HepG2 (cell line): ENCODE results near the gene ERFL. TPM values are rescaled to one million over a fixed set of nuclear protein-coding genes. Genes with fewer than 3 reads are reported as not detected.

Source experiments
- AFF4 ChIP-seq: sonication (generic); formaldehyde crosslinking; IDR thresholded peaks from 2 replicates; pipeline ENCODE4 v1.4.0; 2020; ENCODE audit warnings: missing genetic modification reagents
- ELF1 ChIP-seq: sonication (generic); formaldehyde crosslinking; IDR thresholded peaks from 2 replicates; pipeline ENCODE4 v1.4.0; 2020; ENCODE audit warnings: missing genetic modification reagents
- GATAD1 ChIP-seq: IDR thresholded peaks from 2 replicates; pipeline ENCODE4 v1.6.1; 2016; ENCODE audit warnings: missing genetic modification reagents, missing compliant biosample characterization
- IKZF4 ChIP-seq: sonication (generic); formaldehyde crosslinking; IDR thresholded peaks from 2 replicates; pipeline ENCODE4 v1.5.1; 2020; ENCODE audit warnings: borderline replicate concordance, mild to moderate bottlenecking, low read depth, missing genetic modification reagents; ENCODE audit errors: not compliant biosample characterization
- MLXIP ChIP-seq: sonication (generic); formaldehyde crosslinking; IDR thresholded peaks from 2 replicates; pipeline ENCODE4 v1.9.0; 2021; ENCODE audit warnings: missing genetic modification reagents, borderline replicate concordance
- SRY ChIP-seq: sonication (generic); formaldehyde crosslinking; IDR thresholded peaks from 2 replicates; pipeline ENCODE4 v1.8.0; 2022; ENCODE audit warnings: mild to moderate bottlenecking, missing genetic modification reagents
- SYNCRIP ChIP-seq: fragments of 200-400 bp; formaldehyde crosslinking; IDR thresholded peaks from 2 replicates; pipeline ENCODE4 v1.6.1; 2018; ENCODE audit warnings: mild to moderate bottlenecking, low read depth, low read length; ENCODE audit not compliant: insufficient read depth
- THAP11 ChIP-seq: IDR thresholded peaks from 2 replicates; pipeline ENCODE4 v1.6.1; 2016; ENCODE audit warnings: missing biosample characterization, missing genetic modification reagents
- ZFY ChIP-seq: sonication (generic); formaldehyde crosslinking; IDR thresholded peaks from 2 replicates; pipeline ENCODE4 v1.4.0; 2020; ENCODE audit warnings: missing genetic modification reagents
- ZMAT3 ChIP-seq: sonication (generic); formaldehyde crosslinking; conservative IDR thresholded peaks from 2 replicates; pipeline ENCODE4 v1.7.0; 2021; ENCODE audit warnings: missing genetic modification reagents
- ZNF563 ChIP-seq: sonication (generic); formaldehyde crosslinking; IDR thresholded peaks from 2 replicates; pipeline ENCODE4 v1.8.0; 2022; ENCODE audit warnings: mild to moderate bottlenecking, moderate library complexity, missing genetic modification reagents
- ZNF570 ChIP-seq: sonication (generic); formaldehyde crosslinking; IDR thresholded peaks from 2 replicates; pipeline ENCODE4 v1.4.0; 2020; ENCODE audit warnings: mild to moderate bottlenecking, missing genetic modification reagents, borderline replicate concordance
- polyA plus RNA-seq, 8 experiments: library from polyadenylated mRNA; depleted of rRNA in 3 of 8; stranded (reverse) in 7 of 8; unstranded in 1 of 8; fragments of >200 nt; fragmentation: Illumina TruSeq in 4 of 8; extraction: Trizol in 4 of 8; gene quantifications; 2 replicates each; pipeline versions ENCODE4 v1.2.1 to v1.2.3, GENCODE V29; 2011 to 2016; ENCODE audit warnings: low read depth in 4 of 8, missing spikeins in 1 of 8, mixed read lengths in 1 of 8; ENCODE audit not compliant: insufficient read depth in 1 of 8
- total RNA-seq, 5 experiments: library from RNA; depleted of rRNA; stranded (reverse); fragments of >200 nt; fragmentation: Illumina TruSeq; extraction: Trizol; gene quantifications; 2 replicates each; pipeline ENCODE4 v1.2.3, GENCODE V29; 2016; ENCODE audit warnings: low read depth in 1 of 5
- TF ChIP-seq, protein P1 (sequence below): sonication (generic); formaldehyde crosslinking; IDR thresholded peaks from 2 replicates; pipeline ENCODE4 v1.5.0; 2020; ENCODE audit warnings: mild to moderate bottlenecking, missing genetic modification reagents
- TF ChIP-seq, protein P2 (sequence below): IDR thresholded peaks from 2 replicates; pipeline ENCODE4 v1.6.1; 2016; ENCODE audit warnings: missing genetic modification reagents, missing compliant biosample characterization
- TF ChIP-seq, protein P3 (sequence below): sonication (generic); formaldehyde crosslinking; IDR thresholded peaks from 2 replicates; pipeline ENCODE4 v1.4.0; 2020; ENCODE audit warnings: missing genetic modification reagents

Gene ERFL
- total and polyA plus RNA-seq, 2 of the 13 experiments (the other 11 are each of a cell fraction or from before 2014, with no cell fraction given), result not detected

DNA sequence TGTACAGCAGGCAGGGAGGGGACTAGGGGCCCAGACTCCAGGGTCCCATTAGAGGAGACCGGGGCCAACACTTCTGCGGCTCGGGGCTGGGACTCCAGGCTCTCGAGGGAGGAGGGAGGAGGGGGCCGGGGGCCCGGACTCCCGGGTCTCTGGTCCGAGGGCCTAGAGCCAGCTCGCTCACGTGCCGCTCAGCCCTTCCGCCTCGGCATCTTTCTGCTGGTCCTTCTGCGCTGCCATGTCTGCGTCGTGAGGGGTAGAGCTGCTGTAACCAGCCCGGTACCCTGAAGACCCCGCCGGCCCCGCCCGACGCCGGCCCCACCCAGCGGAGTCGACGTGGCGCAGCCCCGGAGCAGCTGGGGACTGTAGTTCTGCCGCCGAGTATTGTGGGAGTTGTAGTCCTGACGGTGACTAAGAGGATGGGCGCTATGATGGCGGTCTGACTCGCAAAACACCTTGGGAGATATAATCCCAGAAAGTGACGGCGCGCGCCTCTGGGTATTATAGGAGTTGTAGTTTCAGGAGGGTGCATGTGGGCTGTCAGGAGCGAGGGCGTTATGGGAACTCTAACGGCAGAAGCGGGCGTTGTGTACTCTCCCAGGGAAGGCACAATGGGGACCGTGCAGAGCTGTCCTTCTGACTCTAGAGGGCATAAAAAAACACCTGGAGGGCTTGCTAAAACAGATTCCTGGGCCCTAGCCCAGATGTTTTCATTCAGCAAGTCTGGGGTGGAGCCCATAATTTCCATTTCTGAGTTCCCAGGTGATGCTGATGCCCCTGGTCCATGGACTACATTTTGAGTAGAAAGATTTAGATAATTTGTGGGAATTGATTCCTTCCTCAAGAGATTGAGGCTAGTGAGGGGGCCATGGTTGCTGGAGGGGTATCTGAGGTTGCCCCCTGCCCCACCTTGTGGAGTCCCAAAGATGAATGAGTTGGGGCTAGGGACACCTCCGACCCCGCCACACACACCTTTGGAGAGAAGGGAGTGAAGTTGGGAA lies 31.1 kb upstream of the ERFL start, which contains the start of gene RABAC1 (continued):
- TF ChIP-seq, protein P1, sequence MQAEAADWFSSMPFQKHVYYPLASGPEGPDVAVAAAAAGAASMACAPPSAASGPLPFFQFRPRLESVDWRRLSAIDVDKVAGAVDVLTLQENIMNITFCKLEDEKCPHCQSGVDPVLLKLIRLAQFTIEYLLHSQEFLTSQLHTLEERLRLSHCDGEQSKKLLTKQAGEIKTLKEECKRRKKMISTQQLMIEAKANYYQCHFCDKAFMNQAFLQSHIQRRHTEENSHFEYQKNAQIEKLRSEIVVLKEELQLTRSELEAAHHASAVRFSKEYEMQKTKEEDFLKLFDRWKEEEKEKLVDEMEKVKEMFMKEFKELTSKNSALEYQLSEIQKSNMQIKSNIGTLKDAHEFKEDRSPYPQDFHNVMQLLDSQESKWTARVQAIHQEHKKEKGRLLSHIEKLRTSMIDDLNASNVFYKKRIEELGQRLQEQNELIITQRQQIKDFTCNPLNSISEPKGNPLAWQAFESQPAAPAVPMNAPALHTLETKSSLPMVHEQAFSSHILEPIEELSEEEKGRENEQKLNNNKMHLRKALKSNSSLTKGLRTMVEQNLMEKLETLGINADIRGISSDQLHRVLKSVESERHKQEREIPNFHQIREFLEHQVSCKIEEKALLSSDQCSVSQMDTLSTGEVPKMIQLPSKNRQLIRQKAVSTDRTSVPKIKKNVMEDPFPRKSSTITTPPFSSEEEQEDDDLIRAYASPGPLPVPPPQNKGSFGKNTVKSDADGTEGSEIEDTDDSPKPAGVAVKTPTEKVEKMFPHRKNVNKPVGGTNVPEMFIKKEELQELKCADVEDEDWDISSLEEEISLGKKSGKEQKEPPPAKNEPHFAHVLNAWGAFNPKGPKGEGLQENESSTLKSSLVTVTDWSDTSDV (CRISPR knock-in tag), result no peak
- TF ChIP-seq IKZF4 (CRISPR knock-in tag) (no peak), ZNF570 (0 out of 2 replicates have a peak, but pooled peaks have one; percentile 60), SRY (no peak), THAP11 (CRISPR knock-in tag) (peak; percentile 98), ZFY (peak; percentile 55), MLXIP (CRISPR knock-in tag) (no peak), SYNCRIP (no peak), ZNF563 (CRISPR knock-in tag) (no peak), GATAD1 (CRISPR knock-in tag) (peak; percentile 75; the same call in 1 of the 2 replicates), ZMAT3 (CRISPR knock-in tag) (no peak), ELF1 (CRISPR knock-in tag) (peak; percentile 74), AFF4 (no peak)
- TF ChIP-seq, protein P2, sequence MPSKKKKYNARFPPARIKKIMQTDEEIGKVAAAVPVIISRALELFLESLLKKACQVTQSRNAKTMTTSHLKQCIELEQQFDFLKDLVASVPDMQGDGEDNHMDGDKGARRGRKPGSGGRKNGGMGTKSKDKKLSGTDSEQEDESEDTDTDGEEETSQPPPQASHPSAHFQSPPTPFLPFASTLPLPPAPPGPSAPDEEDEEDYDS (CRISPR knock-in tag), result no peak
- TF ChIP-seq, protein P3, sequence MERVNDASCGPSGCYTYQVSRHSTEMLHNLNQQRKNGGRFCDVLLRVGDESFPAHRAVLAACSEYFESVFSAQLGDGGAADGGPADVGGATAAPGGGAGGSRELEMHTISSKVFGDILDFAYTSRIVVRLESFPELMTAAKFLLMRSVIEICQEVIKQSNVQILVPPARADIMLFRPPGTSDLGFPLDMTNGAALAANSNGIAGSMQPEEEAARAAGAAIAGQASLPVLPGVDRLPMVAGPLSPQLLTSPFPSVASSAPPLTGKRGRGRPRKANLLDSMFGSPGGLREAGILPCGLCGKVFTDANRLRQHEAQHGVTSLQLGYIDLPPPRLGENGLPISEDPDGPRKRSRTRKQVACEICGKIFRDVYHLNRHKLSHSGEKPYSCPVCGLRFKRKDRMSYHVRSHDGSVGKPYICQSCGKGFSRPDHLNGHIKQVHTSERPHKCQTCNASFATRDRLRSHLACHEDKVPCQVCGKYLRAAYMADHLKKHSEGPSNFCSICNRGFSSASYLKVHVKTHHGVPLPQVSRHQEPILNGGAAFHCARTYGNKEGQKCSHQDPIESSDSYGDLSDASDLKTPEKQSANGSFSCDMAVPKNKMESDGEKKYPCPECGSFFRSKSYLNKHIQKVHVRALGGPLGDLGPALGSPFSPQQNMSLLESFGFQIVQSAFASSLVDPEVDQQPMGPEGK (CRISPR knock-in tag), result peak; percentile 69
